H1 (cell line): ENCODE results near the gene EBF3.

ENCODE experiments used
- CHD2 ChIP-seq: IDR thresholded peaks from 2 replicates; pipeline ENCODE4 v1.6.1; 2012; ENCODE audit warnings: low read length, improper control_type of control experiment
- EGR1 ChIP-seq: IDR thresholded peaks from 2 replicates; pipeline ENCODE4 v1.6.1; 2011; ENCODE audit warnings: low read depth, low read length, borderline replicate concordance
- EZH2 ChIP-seq: fragments of 200-600 bp; sonication (generic); IDR thresholded peaks from 2 replicates; pipeline ENCODE4 v1.7.1; 2012; ENCODE audit warnings: low read depth, mild to moderate bottlenecking, moderate library complexity, low read length, inconsistent platforms; ENCODE audit not compliant: severe bottlenecking
- JUN ChIP-seq: IDR thresholded peaks from 2 replicates; pipeline ENCODE4 v1.6.1; 2011; ENCODE audit warnings: low read depth, mild to moderate bottlenecking, improper control_type of control experiment, low read length
- KDM1A ChIP-seq: fragments of 200-600, 300-600 bp; sonication (generic); IDR thresholded peaks from 2 replicates; pipeline ENCODE4 v1.7.1; 2016; ENCODE audit warnings: mild to moderate bottlenecking, low read length, borderline replicate concordance
- NANOG ChIP-seq: IDR thresholded peaks from 2 replicates; pipeline ENCODE4 v1.6.1; 2011; ENCODE audit warnings: low read length, low read depth, mild to moderate bottlenecking, inconsistent platforms; ENCODE audit not compliant: insufficient read depth, poor library complexity, severe bottlenecking
- POLR2A ChIP-seq, 2 experiments: IDR thresholded peaks; 1 replicate in 1 of 2; 2 replicates in 1 of 2; pipeline ENCODE4 v1.6.1; 2011; ENCODE audit warnings: low read depth in 2 of 2, low read length in 2 of 2, mild to moderate bottlenecking in 2 of 2; ENCODE audit errors: control extremely low read depth in 1 of 2
- TAF1 ChIP-seq: IDR thresholded peaks from 2 replicates; pipeline ENCODE4 v1.6.1; 2011; ENCODE audit warnings: mild to moderate bottlenecking, low read depth, low read length
- TAF7 ChIP-seq: optimal IDR thresholded peaks from 2 replicates; pipeline ENCODE3; 2011; ENCODE audit warnings: low read depth, mild to moderate bottlenecking, inconsistent platforms, low read length, moderate library complexity, borderline replicate concordance
- TBP ChIP-seq: IDR thresholded peaks from 2 replicates; pipeline ENCODE4 v1.6.1; 2011; ENCODE audit warnings: low read depth, low read length, improper control_type of control experiment
- TF ChIP-seq, protein P1 (sequence below), 3 experiments: IDR thresholded peaks; 1 replicate in 2 of 3; 2 replicates in 1 of 3; pipeline versions ENCODE4 v1.5.1 to v1.6.1; 2011; ENCODE audit warnings: low read length in 3 of 3, mild to moderate bottlenecking in 3 of 3, inconsistent platforms in 2 of 3, low read depth in 1 of 3, moderate library complexity in 1 of 3; ENCODE audit not compliant: insufficient read depth in 1 of 3; ENCODE audit errors: control extremely low read depth in 1 of 3
- TF ChIP-seq, protein P2 (sequence below): fragments of 300-600 bp; sonication (generic); IDR thresholded peaks from 2 replicates; pipeline ENCODE4 v1.7.1; 2012; ENCODE audit warnings: low read length, moderate library complexity, mild to moderate bottlenecking, inconsistent platforms; ENCODE audit not compliant: insufficient replicate concordance
- TF ChIP-seq, protein P3 (sequence below): IDR thresholded peaks from 2 replicates; pipeline ENCODE4 v1.6.1; 2011; ENCODE audit warnings: low read depth, mild to moderate bottlenecking, low read length; ENCODE audit not compliant: insufficient read depth

- TF ChIP-seq TAF1 = no peak
- no peak for TF ChIP-seq JUN
- no peak for TF ChIP-seq POLR2A (IDR thresholded peaks at IDR 0.05; ENCODE audit: control extremely low read depth in 1 of 2, low read depth in 2 of 2, low read length in 2 of 2)
- TF ChIP-seq, protein P1, sequence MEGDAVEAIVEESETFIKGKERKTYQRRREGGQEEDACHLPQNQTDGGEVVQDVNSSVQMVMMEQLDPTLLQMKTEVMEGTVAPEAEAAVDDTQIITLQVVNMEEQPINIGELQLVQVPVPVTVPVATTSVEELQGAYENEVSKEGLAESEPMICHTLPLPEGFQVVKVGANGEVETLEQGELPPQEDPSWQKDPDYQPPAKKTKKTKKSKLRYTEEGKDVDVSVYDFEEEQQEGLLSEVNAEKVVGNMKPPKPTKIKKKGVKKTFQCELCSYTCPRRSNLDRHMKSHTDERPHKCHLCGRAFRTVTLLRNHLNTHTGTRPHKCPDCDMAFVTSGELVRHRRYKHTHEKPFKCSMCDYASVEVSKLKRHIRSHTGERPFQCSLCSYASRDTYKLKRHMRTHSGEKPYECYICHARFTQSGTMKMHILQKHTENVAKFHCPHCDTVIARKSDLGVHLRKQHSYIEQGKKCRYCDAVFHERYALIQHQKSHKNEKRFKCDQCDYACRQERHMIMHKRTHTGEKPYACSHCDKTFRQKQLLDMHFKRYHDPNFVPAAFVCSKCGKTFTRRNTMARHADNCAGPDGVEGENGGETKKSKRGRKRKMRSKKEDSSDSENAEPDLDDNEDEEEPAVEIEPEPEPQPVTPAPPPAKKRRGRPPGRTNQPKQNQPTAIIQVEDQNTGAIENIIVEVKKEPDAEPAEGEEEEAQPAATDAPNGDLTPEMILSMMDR (IDR thresholded peaks at IDR 0.05; ENCODE audit: control extremely low read depth in 1 of 3, insufficient read depth in 1 of 3, low read depth in 1 of 3, low read length in 3 of 3) = no peak
- TF ChIP-seq TBP = no peak
- no peak for TF ChIP-seq TAF7
- TF ChIP-seq NANOG = no peak
- TF ChIP-seq EZH2 = no peak
- no peak for TF ChIP-seq EGR1
- no peak for TF ChIP-seq CHD2
- TF ChIP-seq, protein P2, sequence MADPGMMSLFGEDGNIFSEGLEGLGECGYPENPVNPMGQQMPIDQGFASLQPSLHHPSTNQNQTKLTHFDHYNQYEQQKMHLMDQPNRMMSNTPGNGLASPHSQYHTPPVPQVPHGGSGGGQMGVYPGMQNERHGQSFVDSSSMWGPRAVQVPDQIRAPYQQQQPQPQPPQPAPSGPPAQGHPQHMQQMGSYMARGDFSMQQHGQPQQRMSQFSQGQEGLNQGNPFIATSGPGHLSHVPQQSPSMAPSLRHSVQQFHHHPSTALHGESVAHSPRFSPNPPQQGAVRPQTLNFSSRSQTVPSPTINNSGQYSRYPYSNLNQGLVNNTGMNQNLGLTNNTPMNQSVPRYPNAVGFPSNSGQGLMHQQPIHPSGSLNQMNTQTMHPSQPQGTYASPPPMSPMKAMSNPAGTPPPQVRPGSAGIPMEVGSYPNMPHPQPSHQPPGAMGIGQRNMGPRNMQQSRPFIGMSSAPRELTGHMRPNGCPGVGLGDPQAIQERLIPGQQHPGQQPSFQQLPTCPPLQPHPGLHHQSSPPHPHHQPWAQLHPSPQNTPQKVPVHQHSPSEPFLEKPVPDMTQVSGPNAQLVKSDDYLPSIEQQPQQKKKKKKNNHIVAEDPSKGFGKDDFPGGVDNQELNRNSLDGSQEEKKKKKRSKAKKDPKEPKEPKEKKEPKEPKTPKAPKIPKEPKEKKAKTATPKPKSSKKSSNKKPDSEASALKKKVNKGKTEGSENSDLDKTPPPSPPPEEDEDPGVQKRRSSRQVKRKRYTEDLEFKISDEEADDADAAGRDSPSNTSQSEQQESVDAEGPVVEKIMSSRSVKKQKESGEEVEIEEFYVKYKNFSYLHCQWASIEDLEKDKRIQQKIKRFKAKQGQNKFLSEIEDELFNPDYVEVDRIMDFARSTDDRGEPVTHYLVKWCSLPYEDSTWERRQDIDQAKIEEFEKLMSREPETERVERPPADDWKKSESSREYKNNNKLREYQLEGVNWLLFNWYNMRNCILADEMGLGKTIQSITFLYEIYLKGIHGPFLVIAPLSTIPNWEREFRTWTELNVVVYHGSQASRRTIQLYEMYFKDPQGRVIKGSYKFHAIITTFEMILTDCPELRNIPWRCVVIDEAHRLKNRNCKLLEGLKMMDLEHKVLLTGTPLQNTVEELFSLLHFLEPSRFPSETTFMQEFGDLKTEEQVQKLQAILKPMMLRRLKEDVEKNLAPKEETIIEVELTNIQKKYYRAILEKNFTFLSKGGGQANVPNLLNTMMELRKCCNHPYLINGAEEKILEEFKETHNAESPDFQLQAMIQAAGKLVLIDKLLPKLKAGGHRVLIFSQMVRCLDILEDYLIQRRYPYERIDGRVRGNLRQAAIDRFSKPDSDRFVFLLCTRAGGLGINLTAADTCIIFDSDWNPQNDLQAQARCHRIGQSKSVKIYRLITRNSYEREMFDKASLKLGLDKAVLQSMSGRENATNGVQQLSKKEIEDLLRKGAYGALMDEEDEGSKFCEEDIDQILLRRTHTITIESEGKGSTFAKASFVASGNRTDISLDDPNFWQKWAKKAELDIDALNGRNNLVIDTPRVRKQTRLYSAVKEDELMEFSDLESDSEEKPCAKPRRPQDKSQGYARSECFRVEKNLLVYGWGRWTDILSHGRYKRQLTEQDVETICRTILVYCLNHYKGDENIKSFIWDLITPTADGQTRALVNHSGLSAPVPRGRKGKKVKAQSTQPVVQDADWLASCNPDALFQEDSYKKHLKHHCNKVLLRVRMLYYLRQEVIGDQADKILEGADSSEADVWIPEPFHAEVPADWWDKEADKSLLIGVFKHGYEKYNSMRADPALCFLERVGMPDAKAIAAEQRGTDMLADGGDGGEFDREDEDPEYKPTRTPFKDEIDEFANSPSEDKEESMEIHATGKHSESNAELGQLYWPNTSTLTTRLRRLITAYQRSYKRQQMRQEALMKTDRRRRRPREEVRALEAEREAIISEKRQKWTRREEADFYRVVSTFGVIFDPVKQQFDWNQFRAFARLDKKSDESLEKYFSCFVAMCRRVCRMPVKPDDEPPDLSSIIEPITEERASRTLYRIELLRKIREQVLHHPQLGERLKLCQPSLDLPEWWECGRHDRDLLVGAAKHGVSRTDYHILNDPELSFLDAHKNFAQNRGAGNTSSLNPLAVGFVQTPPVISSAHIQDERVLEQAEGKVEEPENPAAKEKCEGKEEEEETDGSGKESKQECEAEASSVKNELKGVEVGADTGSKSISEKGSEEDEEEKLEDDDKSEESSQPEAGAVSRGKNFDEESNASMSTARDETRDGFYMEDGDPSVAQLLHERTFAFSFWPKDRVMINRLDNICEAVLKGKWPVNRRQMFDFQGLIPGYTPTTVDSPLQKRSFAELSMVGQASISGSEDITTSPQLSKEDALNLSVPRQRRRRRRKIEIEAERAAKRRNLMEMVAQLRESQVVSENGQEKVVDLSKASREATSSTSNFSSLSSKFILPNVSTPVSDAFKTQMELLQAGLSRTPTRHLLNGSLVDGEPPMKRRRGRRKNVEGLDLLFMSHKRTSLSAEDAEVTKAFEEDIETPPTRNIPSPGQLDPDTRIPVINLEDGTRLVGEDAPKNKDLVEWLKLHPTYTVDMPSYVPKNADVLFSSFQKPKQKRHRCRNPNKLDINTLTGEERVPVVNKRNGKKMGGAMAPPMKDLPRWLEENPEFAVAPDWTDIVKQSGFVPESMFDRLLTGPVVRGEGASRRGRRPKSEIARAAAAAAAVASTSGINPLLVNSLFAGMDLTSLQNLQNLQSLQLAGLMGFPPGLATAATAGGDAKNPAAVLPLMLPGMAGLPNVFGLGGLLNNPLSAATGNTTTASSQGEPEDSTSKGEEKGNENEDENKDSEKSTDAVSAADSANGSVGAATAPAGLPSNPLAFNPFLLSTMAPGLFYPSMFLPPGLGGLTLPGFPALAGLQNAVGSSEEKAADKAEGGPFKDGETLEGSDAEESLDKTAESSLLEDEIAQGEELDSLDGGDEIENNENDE = no peak
- TF ChIP-seq, protein P3, sequence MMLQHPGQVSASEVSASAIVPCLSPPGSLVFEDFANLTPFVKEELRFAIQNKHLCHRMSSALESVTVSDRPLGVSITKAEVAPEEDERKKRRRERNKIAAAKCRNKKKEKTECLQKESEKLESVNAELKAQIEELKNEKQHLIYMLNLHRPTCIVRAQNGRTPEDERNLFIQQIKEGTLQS = no peak
- no peak for TF ChIP-seq KDM1A
Measured at GRCh38 chr10:129940617-129941198, 23.4 kb downstream of the EBF3 start.
